Panc1 (cell line): ENCODE results near the gene EEA1. TPM values are rescaled to one million over a fixed set of nuclear protein-coding genes. Genes with fewer than 3 reads are reported as not detected.

Experiments
- ATAC-seq: fragments of 200-7000 bp; cut with Tn5 transposase; 2 replicates; pipeline ENCODE4 v1.9.1; 2020; ENCODE audit warnings: mild to moderate bottlenecking, moderate library complexity
- BruUV-seq: library from RNA; stranded (reverse); fragments of 400-500 nt; replicated peaks from 2 replicates; lab custom pipeline; 2021; lab: Mats Ljungman, UMichigan
- CTCF ChIA-PET: fragments of 300-600 bp; sonication (Branson Sonifier 250); formaldehyde crosslinking; loops from one replicate; lab custom pipeline; 2022; ENCODE audit warnings: antibody characterized with exemption; lab: Charles Lee
- POLR2A ChIA-PET: fragments of 300-600 bp; sonication (Branson Sonifier 250); formaldehyde crosslinking; loops from one replicate; lab custom pipeline; 2022; ENCODE audit warnings: antibody characterized with exemption; lab: Charles Lee
- DNase-seq: peaks from one replicate; pipeline ENCODE4 v3.0.0-alpha.2; 2010; ENCODE audit warnings: low read depth, low spot score
- H3K27ac ChIP-seq: 2 replicates; pipeline ENCODE4 v1.5.1; 2011; ENCODE audit warnings: mild to moderate bottlenecking, low read length, inconsistent platforms
- H3K27me3 ChIP-seq: fragments of 200-500 bp; sonication (Bioruptor generic); 2 replicates; pipeline ENCODE4 v1.6.0; 2014; ENCODE audit warnings: low read length, inconsistent platforms; ENCODE audit not compliant: control insufficient read depth, insufficient read depth
- H3K36me3 ChIP-seq: fragments of 200-500 bp; sonication (Bioruptor generic); 2 replicates; pipeline ENCODE4 v1.5.1; 2014; ENCODE audit warnings: inconsistent platforms, mild to moderate bottlenecking, low read length, moderate library complexity; ENCODE audit not compliant: control insufficient read depth, insufficient read depth
- H3K4me1 ChIP-seq: 2 replicates; pipeline ENCODE4 v1.5.1; 2011; ENCODE audit warnings: inconsistent platforms, mild to moderate bottlenecking, low read length, moderate library complexity; ENCODE audit not compliant: control insufficient read depth, insufficient read depth
- H3K4me3 ChIP-seq, 2 experiments: 2 replicates each; pipeline ENCODE4 v1.5.1; 2011 to 2012; ENCODE audit warnings: low read depth in 2 of 2, low read length in 2 of 2, mild to moderate bottlenecking in 2 of 2, inconsistent platforms in 1 of 2, moderate library complexity in 1 of 2
- H3K9me3 ChIP-seq: fragments of 200-500 bp; sonication (Bioruptor generic); 2 replicates; pipeline ENCODE4 v1.5.1; 2014; ENCODE audit warnings: low read depth, mild to moderate bottlenecking, inconsistent platforms, low read length, moderate library complexity; ENCODE audit not compliant: control insufficient read depth, insufficient read depth
- POLR2AphosphoS5 ChIP-seq: IDR thresholded peaks from 2 replicates; pipeline ENCODE4 v1.6.1; 2012; ENCODE audit warnings: mild to moderate bottlenecking, low read depth, low read length, moderate library complexity
- SIN3A ChIP-seq: IDR thresholded peaks from 2 replicates; pipeline ENCODE4 v1.6.1; 2012; ENCODE audit warnings: low read depth, mild to moderate bottlenecking, low read length, moderate library complexity, borderline replicate concordance; ENCODE audit not compliant: insufficient read depth
- TCF7L2 ChIP-seq: IDR thresholded peaks from 2 replicates; pipeline ENCODE4 v1.6.1; 2011; ENCODE audit warnings: mild to moderate bottlenecking, low read depth, low read length, inconsistent platforms
- in situ Hi-C: cut with HindIII; loops from 2 replicates; pipeline ENCODE4 v1.10.0; 2016; ENCODE audit warnings: low sequenced_read_pairs, low pct_unique_long_range_greater_than_20kb
- intact Hi-C: fragments of 100-400 bp; cut with micrococcal nuclease; formaldehyde crosslinking; loops from one replicate; pipeline ENCODE4 v1.10.0; 2022; ENCODE audit not compliant: unreplicated experiment
- total RNA-seq: library from RNA; stranded (reverse); gene quantifications from one replicate; pipeline ENCODE4 v1.2.1, GENCODE V29; 2021; ENCODE audit not compliant: unreplicated experiment
- TF ChIP-seq, protein P1 (sequence below): fragments of 450-650 bp; IDR thresholded peaks from 2 replicates; pipeline ENCODE4 v1.5.1; 2017; ENCODE audit warnings: mild to moderate bottlenecking
- TF ChIP-seq, protein P2 (sequence below), 2 experiments: IDR thresholded peaks; 2 replicates each; pipeline ENCODE4 v1.6.1; 2011 to 2012; ENCODE audit warnings: low read depth in 2 of 2, control low read depth in 1 of 2, low read length in 1 of 2, mild to moderate bottlenecking in 1 of 2, moderate library complexity in 1 of 2; ENCODE audit not compliant: insufficient read depth in 1 of 2

The EEA1 gene
- total RNA-seq, 1 experiment from 2014 or later, result 15.1 TPM

DNA sequence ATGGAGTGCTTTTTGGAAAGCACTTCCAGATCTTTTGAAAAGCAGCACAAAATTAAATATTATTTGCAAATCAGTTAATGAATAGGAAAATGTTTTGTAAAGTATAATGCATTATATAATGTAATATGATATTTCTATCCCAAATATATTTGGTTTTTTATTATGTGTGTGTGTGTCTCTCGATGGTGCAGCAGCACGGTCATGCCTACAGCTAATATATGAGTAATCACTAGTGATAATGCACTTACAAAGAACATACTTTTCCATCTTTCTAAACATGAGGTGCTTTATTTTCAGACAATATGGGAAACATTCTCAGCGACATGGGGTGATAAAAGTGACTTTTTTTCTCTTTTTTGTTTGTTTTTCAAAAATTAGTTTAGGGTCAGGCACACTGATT is 1.3 kb upstream of the EEA1 start:
- peaks cover 22% of the 10 kb centered on the region for H3K4me1 ChIP-seq

DNA sequence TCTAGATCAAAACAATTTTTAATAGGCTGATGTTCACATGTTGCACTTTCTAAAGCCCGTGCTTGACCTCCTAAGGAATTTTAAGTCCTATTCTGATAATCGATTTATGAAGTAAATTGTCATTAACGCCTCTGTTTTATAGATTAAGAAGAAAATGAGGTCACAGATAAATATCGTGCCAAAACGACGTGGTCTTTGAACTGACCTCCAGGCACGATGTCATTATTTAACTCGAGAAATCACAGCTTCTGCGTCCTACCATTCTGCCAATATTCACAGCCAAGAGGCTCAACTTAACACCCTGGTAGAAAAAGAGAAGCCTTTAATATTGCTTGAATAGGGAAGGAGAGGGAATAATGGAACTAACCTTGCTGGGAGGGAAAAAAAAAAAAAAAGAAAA is 888 bp upstream of the EEA1 start:
- no peak for TF ChIP-seq POLR2AphosphoS5
- TF ChIP-seq TCF7L2, result no peak
- TF ChIP-seq SIN3A, result no peak
- TF ChIP-seq, protein P1, sequence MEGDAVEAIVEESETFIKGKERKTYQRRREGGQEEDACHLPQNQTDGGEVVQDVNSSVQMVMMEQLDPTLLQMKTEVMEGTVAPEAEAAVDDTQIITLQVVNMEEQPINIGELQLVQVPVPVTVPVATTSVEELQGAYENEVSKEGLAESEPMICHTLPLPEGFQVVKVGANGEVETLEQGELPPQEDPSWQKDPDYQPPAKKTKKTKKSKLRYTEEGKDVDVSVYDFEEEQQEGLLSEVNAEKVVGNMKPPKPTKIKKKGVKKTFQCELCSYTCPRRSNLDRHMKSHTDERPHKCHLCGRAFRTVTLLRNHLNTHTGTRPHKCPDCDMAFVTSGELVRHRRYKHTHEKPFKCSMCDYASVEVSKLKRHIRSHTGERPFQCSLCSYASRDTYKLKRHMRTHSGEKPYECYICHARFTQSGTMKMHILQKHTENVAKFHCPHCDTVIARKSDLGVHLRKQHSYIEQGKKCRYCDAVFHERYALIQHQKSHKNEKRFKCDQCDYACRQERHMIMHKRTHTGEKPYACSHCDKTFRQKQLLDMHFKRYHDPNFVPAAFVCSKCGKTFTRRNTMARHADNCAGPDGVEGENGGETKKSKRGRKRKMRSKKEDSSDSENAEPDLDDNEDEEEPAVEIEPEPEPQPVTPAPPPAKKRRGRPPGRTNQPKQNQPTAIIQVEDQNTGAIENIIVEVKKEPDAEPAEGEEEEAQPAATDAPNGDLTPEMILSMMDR, result no peak
- TF ChIP-seq, protein P2, sequence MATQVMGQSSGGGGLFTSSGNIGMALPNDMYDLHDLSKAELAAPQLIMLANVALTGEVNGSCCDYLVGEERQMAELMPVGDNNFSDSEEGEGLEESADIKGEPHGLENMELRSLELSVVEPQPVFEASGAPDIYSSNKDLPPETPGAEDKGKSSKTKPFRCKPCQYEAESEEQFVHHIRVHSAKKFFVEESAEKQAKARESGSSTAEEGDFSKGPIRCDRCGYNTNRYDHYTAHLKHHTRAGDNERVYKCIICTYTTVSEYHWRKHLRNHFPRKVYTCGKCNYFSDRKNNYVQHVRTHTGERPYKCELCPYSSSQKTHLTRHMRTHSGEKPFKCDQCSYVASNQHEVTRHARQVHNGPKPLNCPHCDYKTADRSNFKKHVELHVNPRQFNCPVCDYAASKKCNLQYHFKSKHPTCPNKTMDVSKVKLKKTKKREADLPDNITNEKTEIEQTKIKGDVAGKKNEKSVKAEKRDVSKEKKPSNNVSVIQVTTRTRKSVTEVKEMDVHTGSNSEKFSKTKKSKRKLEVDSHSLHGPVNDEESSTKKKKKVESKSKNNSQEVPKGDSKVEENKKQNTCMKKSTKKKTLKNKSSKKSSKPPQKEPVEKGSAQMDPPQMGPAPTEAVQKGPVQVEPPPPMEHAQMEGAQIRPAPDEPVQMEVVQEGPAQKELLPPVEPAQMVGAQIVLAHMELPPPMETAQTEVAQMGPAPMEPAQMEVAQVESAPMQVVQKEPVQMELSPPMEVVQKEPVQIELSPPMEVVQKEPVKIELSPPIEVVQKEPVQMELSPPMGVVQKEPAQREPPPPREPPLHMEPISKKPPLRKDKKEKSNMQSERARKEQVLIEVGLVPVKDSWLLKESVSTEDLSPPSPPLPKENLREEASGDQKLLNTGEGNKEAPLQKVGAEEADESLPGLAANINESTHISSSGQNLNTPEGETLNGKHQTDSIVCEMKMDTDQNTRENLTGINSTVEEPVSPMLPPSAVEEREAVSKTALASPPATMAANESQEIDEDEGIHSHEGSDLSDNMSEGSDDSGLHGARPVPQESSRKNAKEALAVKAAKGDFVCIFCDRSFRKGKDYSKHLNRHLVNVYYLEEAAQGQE (IDR thresholded peaks at IDR 0.05; ENCODE audit: insufficient read depth in 1 of 2, low read depth in 2 of 2, low read length in 1 of 2), result no peak
- BruUV-seq, result no TSS peak
- peak overlapping the region; percentile 57 to 95 for H3K4me3 ChIP-seq
- POLR2A ChIA-PET, result no interaction called here
- H3K27me3 ChIP-seq, result no peaks in the 10 kb centered on the region
- DNase-seq, result no peak
- no peaks in the 10 kb centered on the region for H3K9me3 ChIP-seq
- peaks cover 22% of the 10 kb centered on the region for H3K4me1 ChIP-seq
- no peaks in the 10 kb centered on the region for H3K36me3 ChIP-seq
- in situ Hi-C loops, result no loop called here
- H3K27ac ChIP-seq, result peak overlapping the region; percentile 91
- intact Hi-C loops, result loop anchor here (5.0 kb wide), 1 partner anchor 143 kb away; no protein-coding TSS in a partner anchor
- no peak for ATAC-seq
- CTCF ChIA-PET, result no interaction called here

More for the DNA sequence above, 1.3 kb upstream of the EEA1 start:
- H3K27ac ChIP-seq, result peak overlapping the region; percentile 91; the same call in 1 of the 2 replicates
- intact Hi-C loops (no loop called here), in situ Hi-C loops (no loop called here)
- POLR2A ChIA-PET, result no interaction called here
- peak overlapping the region; percentile 57 to 95; a peak in 2 of 4 replicates for H3K4me3 ChIP-seq
- CTCF ChIA-PET, result interaction anchor here (0.7 kb wide), 1 partner anchor 207 kb away, joined by 4 read pairs; no protein-coding TSS in a partner anchor
- no peak for TF ChIP-seq POLR2AphosphoS5
- TF ChIP-seq, protein P2 (IDR thresholded peaks at IDR 0.05; ENCODE audit: insufficient read depth in 1 of 2, low read depth in 2 of 2, low read length in 1 of 2), result no peak
- no peak for TF ChIP-seq SIN3A
- TF ChIP-seq, protein P1, result no peak
- TF ChIP-seq TCF7L2, result no peak
- ATAC-seq, result no peak
- H3K27me3 ChIP-seq, result no peaks in the 10 kb centered on the region
- DNase-seq, result no peak
- no TSS peak for BruUV-seq
- no peaks in the 10 kb centered on the region for H3K9me3 ChIP-seq
- no peaks in the 10 kb centered on the region for H3K36me3 ChIP-seq
